ENCODE measurements around the gene LRRC2.

The LRRC2 gene

GRCh38 chr3:46470831-46471230 is 95.3 kb downstream of the LRRC2 start:
- DNase-seq: no peak

GRCh38 chr3:46469680-46470357 is 96.3 kb downstream of the LRRC2 start:
- no peak for DNase-seq

- DNase-seq: no peak
Measured at GRCh38 chr3:46468753-46469600, 97.1 kb downstream of the LRRC2 start.

DNA sequence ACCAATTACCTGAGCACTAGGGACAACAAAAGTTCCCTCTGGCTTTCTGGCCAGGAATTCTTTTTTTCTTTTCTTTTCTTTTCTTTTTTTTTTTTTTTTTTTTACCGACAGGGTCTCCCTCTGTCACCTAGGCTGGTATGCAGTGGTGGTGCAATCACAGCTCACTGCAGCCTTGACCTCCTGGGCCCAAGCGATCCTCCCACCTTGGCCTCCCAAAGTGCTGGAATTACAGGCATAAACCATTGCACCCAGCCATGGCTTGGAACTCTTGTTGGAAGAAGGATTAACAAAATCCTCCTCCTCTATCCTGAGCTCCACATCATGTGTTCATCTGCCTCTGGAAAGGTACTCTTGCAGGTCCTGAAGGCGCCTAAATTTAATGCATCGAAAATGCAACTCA is 98.5 kb downstream of the LRRC2 start:
- DNase-seq: no peak

DNA sequence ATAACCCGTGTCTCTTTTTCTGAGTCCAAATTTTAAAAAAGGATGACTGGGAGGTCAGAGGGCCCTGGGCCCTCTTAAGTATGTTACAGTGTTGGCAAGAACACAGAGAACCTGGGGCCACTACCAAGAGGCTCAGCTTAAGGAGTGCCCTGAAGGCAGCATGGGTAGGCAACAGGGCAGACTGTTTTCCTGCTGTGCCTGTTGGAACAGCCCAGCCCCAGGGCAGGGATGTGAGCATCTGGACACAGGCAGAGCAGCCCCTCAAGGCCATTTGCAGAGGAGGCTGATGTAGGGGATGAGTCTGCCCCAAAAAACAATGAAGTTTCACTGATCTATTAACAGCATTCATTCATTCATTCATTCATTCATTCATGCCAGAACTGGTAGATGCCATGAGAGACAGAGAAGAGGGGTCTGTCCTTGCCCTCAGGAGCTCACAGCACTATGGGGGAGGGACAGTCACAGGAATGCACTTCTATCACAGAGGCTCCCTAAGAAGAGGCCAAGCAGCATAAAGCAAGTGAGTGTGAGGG is 99.2 kb downstream of the LRRC2 start:
- DNase-seq: no peak

DNA sequence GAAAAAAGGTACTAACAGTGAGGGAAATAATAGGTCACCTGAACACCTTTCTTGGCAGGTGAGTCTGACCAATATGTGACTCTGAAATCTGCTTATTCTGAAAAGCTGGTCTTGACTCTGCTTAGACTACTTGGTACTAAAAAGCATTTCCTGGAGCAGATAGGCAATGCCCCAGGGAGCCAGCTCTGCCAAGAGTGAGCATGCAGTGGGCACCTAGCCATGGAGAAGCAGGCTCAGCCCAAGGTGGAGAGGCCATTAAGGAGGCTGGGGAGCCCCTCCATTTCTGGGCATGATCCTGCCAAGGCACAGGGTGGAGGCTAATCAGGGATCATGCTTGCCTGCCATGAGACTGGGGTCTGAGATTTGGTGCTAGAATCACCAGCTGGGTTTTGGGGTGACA is 99.8 kb downstream of the LRRC2 start:
- DNase-seq: no peak

All from activated naive CD4-positive, alpha-beta T cell treated with Interleukin-2 at 50 U/mL for 16 hours (primary cell).